ENCODE results near the gene C1QTNF9B. TPM values are rescaled to one million over a fixed set of nuclear protein-coding genes. Genes with fewer than 3 reads are reported as not detected.

C1QTNF9B gene
- total RNA-seq, 1 experiment from 2014 or later, result not detected

DNA sequence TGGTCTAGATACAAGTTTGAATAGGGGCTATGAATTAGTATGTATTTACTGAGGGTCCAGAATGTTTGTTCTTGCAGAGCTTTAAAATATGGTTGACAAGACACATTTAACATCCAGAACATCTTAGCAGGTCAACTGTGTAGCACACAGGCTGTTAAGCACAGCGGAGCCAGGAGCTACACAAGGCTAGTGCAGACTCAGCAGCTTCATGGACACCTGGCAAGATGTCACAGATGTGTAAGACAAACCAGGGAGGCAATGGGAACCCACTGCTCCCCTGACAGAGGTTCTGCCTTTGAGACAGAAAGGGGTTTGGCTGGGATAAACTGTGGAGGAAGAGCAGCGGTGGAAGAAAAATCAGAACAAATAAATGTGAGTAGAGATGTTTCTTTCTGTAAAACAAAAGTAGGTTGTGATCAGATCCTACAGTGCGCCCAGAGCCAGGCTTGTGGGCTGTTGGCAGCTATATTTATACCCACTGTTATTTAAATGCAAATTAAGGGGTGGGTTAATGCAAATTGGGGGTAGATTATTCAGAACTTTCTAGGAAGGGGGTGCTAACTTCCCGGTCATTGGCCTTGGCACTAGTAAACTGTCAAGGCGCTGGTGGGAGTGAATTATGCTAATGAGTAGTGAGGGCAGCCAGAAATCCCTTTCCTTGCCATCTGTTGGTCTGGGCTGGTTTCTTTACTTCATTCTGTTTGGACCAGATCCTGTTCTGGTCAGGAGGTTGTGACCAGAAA is 41.1 kb downstream of the C1QTNF9B start:
- H3K27ac ChIP-seq, result no peak overlapping the region
- H3K9me3 ChIP-seq (ENCODE audit: insufficient read depth, low read depth), result no peaks in the 10 kb centered on the region
- no peak for DNase-seq
- intact Hi-C loops (cut with micrococcal nuclease; ENCODE audit: unreplicated experiment), result no loop called here
- H3K79me2 ChIP-seq (ENCODE audit: low read depth), result no peaks in the 10 kb centered on the region
- H4K20me1 ChIP-seq (ENCODE audit: insufficient read depth), result no peaks in the 10 kb centered on the region
- H3K36me3 ChIP-seq (ENCODE audit: low read depth), result no peaks in the 10 kb centered on the region
- H3K4me1 ChIP-seq (replicated peaks; ENCODE audit: insufficient read depth), result no peaks in the 10 kb centered on the region
- H3F3A ChIP-seq (ENCODE audit: insufficient read depth, low read depth), result no peaks in the 10 kb centered on the region
- H2AFZ ChIP-seq, result no peak overlapping the region
- BruUV-seq (replicated peaks), result no TSS peak
- H3K4me3 ChIP-seq, result no peak overlapping the region
- ChIA-PET POLR2A (ENCODE audit: unreplicated experiment) (no interaction called here), CTCF (no interaction called here)
- H3K27me3 ChIP-seq (ENCODE audit: insufficient read depth, low read depth), result no peaks in the 10 kb centered on the region
- H3K9me2 ChIP-seq (ENCODE audit: insufficient read depth), result no peaks in the 10 kb centered on the region
- TF ChIP-seq EZH2 (IDR thresholded peaks at IDR 0.05; ENCODE audit: low read depth), result no peak
- H3K4me2 ChIP-seq, result no peak overlapping the region

DNA sequence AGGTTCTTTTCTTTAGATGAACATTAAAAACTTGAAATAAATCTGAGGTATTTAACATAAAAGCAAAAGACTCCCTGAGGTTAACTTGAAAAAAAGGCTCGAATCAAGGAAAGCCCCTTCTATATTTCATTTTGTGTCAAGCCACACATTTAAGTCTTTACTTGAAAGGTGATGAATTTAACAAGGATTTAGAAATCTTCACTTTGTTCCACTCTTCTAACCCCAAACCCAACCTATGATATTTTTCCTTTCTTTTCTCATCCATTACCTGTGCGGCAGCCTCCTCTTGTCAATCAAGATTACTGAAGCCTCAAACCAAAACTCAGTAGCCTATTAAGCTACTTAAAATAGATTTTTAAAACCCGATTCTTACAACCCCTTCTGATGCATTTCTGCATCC is 41.9 kb downstream of the C1QTNF9B start:
- Histone ChIP-seq H3K4me1 (replicated peaks; ENCODE audit: insufficient read depth) (no peaks in the 10 kb centered on the region), H3K4me2 (no peak overlapping the region), H3K4me3 (no peak overlapping the region), H3K27ac (no peak overlapping the region), H3K36me3 (ENCODE audit: low read depth) (no peaks in the 10 kb centered on the region), H3K9me2 (ENCODE audit: insufficient read depth) (no peaks in the 10 kb centered on the region), H3F3A (ENCODE audit: insufficient read depth, low read depth) (no peaks in the 10 kb centered on the region), H4K20me1 (ENCODE audit: insufficient read depth) (no peaks in the 10 kb centered on the region), H3K79me2 (ENCODE audit: low read depth) (no peaks in the 10 kb centered on the region), H3K9me3 (ENCODE audit: insufficient read depth, low read depth) (no peaks in the 10 kb centered on the region), H2AFZ (no peak overlapping the region), H3K27me3 (ENCODE audit: insufficient read depth, low read depth) (no peaks in the 10 kb centered on the region)
- CTCF ChIA-PET, result no interaction called here
- intact Hi-C loops (cut with micrococcal nuclease; ENCODE audit: unreplicated experiment), result no loop called here
- no TSS peak for BruUV-seq (replicated peaks)
- no peak for DNase-seq
- POLR2A ChIA-PET (ENCODE audit: unreplicated experiment), result no interaction called here
- TF ChIP-seq EZH2 (IDR thresholded peaks at IDR 0.05; ENCODE audit: low read depth), result no peak
- TF ChIP-seq, protein P1, sequence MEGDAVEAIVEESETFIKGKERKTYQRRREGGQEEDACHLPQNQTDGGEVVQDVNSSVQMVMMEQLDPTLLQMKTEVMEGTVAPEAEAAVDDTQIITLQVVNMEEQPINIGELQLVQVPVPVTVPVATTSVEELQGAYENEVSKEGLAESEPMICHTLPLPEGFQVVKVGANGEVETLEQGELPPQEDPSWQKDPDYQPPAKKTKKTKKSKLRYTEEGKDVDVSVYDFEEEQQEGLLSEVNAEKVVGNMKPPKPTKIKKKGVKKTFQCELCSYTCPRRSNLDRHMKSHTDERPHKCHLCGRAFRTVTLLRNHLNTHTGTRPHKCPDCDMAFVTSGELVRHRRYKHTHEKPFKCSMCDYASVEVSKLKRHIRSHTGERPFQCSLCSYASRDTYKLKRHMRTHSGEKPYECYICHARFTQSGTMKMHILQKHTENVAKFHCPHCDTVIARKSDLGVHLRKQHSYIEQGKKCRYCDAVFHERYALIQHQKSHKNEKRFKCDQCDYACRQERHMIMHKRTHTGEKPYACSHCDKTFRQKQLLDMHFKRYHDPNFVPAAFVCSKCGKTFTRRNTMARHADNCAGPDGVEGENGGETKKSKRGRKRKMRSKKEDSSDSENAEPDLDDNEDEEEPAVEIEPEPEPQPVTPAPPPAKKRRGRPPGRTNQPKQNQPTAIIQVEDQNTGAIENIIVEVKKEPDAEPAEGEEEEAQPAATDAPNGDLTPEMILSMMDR (conservative IDR thresholded peaks at IDR 0.05), result no peak

DNA sequence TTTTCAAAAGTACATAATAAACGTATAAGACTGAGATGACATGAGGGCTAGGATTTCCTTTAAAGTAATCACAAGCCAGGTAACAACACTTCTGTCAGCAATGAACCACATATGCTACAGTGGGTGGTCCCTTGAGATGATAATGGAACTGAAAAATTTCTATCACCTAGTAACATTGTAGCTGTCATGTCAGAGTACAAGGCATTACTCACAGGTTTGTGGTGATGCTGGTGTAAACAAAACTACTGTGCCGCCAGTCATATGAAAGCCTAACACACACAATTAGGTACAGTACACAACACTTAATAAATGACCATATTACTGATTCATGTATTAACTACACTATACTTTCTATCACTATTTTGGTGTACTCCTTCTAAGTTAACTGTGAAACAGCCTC is 45.0 kb downstream of the C1QTNF9B start:
- CTCF ChIA-PET, result no interaction called here
- Histone ChIP-seq H3K9me2 (ENCODE audit: insufficient read depth) (no peaks in the 10 kb centered on the region), H2AFZ (no peak overlapping the region), H3K27ac (no peak overlapping the region), H3K9me3 (ENCODE audit: insufficient read depth, low read depth) (no peaks in the 10 kb centered on the region), H3K79me2 (ENCODE audit: low read depth) (no peaks in the 10 kb centered on the region), H3K27me3 (ENCODE audit: insufficient read depth, low read depth) (no peaks in the 10 kb centered on the region), H3K4me2 (no peak overlapping the region), H3K36me3 (ENCODE audit: low read depth) (no peaks in the 10 kb centered on the region), H3F3A (ENCODE audit: insufficient read depth, low read depth) (no peaks in the 10 kb centered on the region), H4K20me1 (ENCODE audit: insufficient read depth) (no peaks in the 10 kb centered on the region), H3K4me3 (no peak overlapping the region), H3K4me1 (replicated peaks; ENCODE audit: insufficient read depth) (no peaks in the 10 kb centered on the region)
- intact Hi-C loops (cut with micrococcal nuclease; ENCODE audit: unreplicated experiment), result no loop called here
- BruUV-seq (replicated peaks), result no TSS peak
- POLR2A ChIA-PET (ENCODE audit: unreplicated experiment), result no interaction called here
- no peak for DNase-seq
- TF ChIP-seq, protein P1 (conservative IDR thresholded peaks at IDR 0.05), result no peak
- no peak for TF ChIP-seq EZH2 (IDR thresholded peaks at IDR 0.05; ENCODE audit: low read depth)

DNA sequence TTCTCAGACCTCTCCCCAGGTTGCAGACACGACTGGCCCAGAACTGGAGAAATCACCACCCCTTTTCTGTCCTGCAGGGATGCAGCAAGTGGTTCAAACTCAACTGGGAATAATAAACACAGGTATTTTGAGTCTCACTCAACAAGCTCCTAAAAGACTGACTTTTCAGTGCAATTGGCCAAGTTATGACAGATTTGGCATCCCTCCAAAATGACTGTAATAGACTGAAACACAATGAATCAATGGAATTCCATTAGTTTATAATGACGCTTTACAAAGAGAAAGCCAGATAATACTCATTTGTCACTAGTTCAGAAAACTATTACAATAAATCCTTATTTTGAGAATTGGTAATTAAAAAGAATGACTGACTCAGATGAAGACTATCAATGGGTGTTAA is 46.2 kb downstream of the C1QTNF9B start:
- CTCF ChIA-PET, result no interaction called here
- Histone ChIP-seq H3K27ac (no peak overlapping the region), H3K79me2 (ENCODE audit: low read depth) (no peaks in the 10 kb centered on the region), H3K36me3 (ENCODE audit: low read depth) (no peaks in the 10 kb centered on the region), H3K9me3 (ENCODE audit: insufficient read depth, low read depth) (no peaks in the 10 kb centered on the region), H3K4me2 (no peak overlapping the region), H3K4me3 (no peak overlapping the region), H2AFZ (no peak overlapping the region), H4K20me1 (ENCODE audit: insufficient read depth) (no peaks in the 10 kb centered on the region), H3K9me2 (ENCODE audit: insufficient read depth) (no peaks in the 10 kb centered on the region), H3K4me1 (replicated peaks; ENCODE audit: insufficient read depth) (no peaks in the 10 kb centered on the region), H3K27me3 (ENCODE audit: insufficient read depth, low read depth) (no peaks in the 10 kb centered on the region), H3F3A (ENCODE audit: insufficient read depth, low read depth) (no peaks in the 10 kb centered on the region)
- no TSS peak for BruUV-seq (replicated peaks)
- POLR2A ChIA-PET (ENCODE audit: unreplicated experiment), result no interaction called here
- DNase-seq, result peak in 1 of 2 experiments; percentile 16
- intact Hi-C loops (cut with micrococcal nuclease; ENCODE audit: unreplicated experiment), result no loop called here
- TF ChIP-seq EZH2 (IDR thresholded peaks at IDR 0.05; ENCODE audit: low read depth), result no peak
- TF ChIP-seq, protein P1 (conservative IDR thresholded peaks at IDR 0.05), result no peak

All from PC-9 (cell line).